Measurements from ENCODE around the gene NGFR.
"Not testable (repeated sequence)": the region's sequence is repeated elsewhere in the genome, so short reads cannot be mapped to it uniquely, and the experiment has no call there.

Gene NGFR

DNA sequence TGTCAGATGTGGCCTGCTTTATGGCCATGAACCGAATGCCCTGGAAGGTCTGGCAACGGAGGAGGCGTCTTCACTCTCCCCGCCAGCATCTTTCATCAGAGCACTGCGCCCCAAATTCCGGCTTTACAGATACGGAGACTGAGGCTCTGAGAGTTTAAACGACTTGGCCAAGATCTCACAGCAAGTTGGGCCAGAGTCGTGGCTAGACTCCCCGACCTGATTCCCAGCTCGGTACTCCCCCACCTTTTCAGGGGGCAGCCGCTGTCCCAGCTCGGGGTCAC is 1.7 kb downstream of the NGFR start:
- DNase-seq (ENCODE audit: low read depth): no peak

DNA sequence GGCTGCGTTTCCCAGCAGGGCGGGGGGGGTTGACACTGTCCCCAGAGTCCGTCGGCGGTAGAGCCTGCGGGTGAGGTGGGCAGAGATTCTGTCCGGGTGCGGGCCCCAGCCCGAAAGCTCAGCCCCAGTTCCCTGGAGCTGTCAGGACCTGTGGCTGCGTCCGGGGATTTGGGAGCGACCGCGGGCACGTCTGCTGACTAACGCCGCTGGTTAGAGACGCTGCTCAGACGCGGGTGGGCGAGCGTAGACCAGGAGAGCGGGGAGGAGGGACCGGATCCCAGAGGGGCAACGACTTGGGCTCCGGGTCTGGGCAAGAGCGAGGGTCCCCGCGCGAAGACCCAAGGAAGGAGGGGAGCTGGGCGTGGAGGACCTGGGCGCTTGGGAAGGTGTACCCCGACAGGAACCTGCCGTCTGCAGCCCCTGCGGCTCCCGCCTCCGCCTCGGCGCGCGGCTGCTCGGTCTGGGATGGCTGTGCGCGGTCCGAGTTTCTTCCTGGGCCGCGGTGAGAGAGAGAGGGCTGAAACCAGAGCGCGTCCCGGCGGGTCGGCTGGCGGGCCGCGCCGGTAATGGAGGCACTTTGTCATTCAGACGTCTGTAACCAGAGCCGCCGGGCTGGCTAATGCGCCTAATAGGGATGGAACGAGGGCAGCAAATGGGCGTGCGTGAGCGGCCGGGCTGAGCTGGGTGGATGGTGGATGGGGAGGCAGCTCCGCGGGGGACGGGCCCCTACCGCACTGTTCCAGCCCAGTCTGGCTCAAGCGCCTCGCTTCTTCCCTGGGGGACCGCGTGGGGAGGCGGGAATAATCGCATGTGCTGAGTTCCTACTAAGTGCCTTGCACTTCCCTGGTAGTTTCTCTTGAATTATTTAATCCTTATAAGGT is 2.3 kb downstream of the NGFR start:
- DNase-seq (ENCODE audit: low read depth): peak; percentile 24

DNA sequence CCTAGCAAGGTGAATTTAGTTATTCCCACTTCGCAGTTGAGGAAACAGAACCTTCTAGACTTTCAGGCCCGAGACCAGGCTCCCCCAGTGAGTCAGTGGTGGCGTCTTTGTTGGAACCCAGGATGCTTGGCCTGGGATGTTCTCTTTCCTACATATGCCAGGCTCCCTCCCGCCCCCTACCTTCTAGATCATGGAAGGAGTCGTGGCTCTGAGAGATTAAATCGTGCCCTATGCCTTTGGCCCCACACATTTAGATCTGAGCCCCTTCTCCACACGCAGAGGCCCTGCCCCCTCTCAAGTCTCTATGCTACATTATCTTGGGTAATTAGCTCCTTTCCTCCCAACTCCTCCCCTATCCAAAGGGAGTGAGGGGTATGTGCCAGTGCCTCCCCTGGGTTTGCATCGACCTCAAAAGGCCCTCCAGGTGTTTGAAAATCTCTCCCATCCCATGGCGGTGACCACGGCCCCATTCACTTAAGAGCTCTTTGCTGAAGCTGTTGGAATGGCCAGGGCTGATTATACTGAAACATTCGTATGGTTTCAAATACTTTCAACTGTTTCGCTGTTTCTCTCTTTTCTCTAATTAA is 3.0 kb downstream of the NGFR start:
- no peak for DNase-seq (ENCODE audit: low read depth)

DNA sequence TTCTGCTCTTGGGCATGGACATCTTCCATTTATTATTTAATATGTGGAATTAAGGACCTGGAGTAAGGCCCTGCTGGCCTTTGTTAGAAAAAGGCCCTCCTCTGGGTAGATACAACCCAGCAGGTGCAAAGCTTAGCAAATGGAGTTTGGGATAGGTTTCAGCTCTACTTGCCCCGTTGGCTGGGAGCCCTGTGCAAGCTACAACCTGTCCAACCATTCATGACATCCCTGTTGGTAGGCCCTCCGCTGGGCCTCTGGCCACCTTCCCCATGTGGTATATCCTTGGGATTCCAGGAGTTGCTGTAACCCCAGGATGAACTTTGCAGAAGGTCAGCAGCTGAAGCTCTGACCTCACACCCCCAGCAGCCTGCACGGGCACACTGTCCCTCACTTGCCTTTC is 6.4 kb downstream of the NGFR start:
- no peak for DNase-seq (ENCODE audit: low read depth)

DNA sequence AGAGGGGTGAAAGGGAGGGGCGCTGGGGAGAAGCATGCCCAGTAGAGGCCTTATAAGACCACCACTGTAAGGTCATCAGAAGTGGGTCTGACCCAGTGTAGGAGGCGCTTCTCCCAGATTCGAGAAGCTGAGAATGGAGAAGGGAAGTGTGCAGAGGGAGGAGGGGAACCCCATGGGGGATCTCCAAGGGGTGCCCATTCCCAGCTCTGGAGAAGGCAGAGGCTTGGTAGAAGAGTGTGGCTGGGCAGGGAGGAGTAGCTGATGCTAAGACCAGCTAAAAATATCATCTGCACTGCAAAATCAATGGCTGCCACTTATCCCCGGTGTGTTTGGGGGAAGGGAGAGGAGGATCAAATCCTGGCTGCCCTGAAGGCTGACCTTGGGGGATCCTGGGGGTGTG is 7.2 kb downstream of the NGFR start:
- no peak for DNase-seq (ENCODE audit: low read depth)

DNA sequence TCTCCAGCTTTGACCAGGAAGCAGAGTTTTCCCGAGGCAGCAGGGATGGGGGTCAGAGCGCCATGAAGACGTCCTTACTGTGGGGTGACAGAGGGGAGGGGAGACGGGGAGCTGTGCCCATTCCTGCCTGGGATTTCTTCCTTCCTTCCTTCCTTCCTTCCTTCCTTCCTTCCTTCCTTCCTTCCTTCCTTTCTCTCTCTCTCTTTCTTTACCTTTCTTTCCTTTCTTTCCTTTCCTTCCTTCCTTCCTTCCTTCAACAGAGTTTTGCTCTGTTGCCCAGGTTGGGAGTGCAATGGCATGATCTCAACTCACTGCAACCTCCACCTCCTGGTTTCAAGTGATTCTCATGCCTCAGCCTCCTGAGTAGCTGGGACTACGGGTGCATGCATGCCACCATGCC is 7.6 kb downstream of the NGFR start:
- DNase-seq (ENCODE audit: low read depth): not testable (repeated sequence)

DNA sequence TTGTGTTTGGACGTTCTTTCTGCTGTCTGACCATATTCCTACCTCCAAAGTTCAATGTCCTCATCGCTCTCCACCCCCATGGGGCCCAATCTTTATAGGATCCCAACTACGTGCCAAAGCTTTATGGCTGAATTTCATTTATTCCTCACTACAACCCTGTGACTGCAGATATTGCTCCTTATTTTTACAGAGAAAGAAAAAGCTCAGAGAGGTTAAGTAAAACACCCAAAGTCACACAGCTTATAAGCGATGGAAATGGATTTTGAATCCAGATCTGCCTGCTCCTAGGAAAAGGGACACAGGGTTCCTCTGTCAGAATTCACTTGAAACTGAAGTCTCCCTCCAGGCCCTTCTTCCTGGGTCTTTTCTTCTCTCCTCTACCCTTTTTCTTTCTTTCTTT is 9.3 kb downstream of the NGFR start:
- no peak for DNase-seq (ENCODE audit: low read depth)

DNA sequence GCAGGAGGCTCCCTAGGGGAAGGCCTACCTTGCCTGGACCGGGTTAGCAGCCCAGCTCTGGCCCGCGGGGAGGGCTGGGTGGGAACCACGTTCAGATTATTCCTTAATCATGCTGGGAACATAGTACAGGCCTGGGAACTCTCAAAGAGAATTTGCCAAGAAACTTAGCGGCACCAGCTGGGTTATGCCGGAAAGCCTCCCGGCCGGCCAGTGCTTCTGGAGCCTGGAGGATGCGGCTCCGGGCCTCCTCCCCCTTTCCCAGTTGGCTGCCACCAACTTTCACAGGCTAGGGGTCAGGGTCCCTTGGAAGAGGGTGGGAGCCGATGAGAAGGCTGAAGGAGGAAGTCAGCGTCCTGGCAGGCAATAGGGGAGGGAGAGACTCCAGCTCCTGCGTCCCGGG is 10.8 kb downstream of the NGFR start:
- DNase-seq (ENCODE audit: low read depth): no peak

DNA sequence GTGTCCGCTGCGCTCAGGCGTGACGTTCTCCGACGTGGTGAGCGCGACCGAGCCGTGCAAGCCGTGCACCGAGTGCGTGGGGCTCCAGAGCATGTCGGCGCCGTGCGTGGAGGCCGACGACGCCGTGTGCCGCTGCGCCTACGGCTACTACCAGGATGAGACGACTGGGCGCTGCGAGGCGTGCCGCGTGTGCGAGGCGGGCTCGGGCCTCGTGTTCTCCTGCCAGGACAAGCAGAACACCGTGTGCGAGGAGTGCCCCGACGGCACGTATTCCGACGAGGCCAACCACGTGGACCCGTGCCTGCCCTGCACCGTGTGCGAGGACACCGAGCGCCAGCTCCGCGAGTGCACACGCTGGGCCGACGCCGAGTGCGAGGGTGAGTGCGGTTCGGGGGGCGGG is 11.2 kb downstream of the NGFR start:
- no peak for DNase-seq (ENCODE audit: low read depth)

DNA sequence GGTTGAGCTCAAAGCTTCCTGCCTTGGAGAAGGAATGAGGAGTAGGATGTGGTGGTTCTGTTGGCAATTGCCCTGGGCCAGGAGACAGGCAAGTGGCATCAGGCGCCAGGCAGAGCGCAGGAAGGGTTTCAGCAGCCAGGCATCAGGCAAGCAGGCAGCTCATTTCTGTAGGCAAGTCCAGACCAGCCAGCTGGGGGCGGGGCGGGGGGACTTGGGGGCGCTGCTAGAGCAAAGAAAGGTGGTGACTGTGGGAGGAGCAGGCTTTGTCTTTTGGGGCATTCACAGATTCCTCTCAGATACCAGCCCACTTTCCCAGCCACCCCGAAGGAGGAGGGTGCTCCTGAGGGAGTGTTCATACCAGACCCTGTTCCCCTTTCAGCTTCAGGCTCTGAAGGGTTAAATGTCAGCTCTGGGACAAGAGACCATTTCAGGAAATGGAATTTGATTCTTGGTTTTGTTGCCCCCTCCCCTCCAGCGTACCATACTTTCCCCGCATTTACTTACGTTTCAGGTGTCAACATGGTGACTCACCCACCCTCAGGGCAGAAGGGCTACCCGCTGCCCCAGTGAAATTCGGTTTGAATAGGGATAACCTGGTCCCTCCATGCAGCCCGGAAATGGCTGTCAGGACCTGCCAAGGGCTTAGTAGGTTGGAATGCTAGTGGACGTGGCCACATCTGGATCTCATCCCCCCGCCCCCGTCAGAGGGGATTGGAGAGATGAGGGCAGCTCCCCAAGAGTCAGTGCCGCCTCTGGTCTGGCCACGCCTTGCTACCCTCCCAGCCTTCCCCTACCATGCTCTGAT is 13.2 kb downstream of the NGFR start:
- no peak for DNase-seq (ENCODE audit: low read depth)

DNA sequence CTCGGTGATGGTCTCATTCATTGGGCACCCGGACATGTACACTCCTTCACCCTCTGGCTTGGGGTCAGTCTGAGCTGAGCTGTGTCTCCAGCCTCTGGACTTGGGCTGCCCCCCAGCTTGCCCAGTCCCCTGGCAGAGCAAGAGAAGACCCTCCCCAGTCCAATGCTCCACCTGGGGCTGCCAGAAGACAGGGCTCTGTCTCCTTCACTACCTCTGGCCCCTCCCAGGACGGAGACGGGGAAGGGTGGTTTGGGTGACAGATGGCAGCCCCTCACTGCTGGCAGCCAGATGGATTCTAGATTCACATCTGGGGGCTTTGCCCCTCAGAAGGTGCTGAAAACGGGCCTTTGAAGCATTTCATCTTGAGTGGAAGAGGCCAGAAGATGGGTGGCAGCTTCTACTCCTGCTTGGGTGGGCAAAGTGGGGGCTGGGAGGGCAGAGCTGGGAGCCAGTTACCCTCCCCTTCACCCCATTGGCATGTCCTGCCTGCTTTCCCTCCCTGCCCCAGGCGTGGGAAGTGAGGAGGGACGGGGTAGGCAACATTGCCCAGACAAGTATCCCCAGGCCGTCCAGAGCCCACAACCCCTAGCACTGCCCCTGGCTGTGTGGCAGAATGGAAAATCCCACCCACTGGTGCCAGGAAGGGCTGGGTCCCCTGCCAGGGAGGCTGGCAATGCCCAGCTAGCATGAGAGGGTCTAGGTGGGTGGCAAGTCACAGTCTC is 13.9 kb downstream of the NGFR start:
- DNase-seq (ENCODE audit: low read depth): no peak

DNA sequence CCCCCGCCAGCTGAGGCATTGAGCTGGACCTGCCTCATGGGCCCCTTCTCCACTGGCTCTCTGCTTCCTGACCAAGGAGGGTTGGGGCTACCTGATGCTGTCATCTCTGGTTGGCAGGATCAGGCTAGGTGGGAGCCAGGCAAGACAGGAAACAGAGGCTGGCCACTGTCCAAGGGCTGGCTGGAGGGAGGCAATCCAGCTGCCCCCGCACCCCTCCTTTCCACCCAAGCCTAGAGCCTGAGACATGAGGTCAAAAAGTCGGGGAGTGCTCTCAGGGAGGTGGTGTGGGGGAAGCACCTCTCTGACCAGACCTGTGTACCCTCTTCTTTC is 14.5 kb downstream of the NGFR start:
- no peak for DNase-seq (ENCODE audit: low read depth)

DNA sequence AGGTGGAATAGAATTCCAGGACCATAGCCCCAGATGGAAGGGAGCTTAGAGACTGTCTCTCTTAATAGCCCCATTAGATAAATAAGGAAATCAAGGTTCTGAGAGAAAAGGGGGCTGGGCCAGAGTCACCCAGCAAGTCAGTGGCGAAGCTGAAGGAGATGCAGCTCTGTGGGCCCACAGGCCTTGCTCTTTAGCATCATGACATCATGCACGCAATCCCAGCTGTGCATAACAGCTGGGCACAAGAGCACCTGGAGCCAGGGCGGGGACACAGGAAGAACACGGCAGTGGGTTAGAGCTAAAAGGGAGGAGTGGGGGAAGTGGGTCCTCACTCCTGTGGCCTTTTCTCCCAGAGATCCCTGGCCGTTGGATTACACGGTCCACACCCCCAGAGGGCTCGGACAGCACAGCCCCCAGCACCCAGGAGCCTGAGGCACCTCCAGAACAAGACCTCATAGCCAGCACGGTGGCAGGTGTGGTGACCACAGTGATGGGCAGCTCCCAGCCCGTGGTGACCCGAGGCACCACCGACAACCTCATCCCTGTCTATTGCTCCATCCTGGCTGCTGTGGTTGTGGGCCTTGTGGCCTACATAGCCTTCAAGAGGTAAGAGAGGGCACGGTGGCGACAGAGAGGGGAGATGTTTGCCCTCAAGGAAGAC is 15.1 kb downstream of the NGFR start:
- no peak for DNase-seq (ENCODE audit: low read depth)

DNA sequence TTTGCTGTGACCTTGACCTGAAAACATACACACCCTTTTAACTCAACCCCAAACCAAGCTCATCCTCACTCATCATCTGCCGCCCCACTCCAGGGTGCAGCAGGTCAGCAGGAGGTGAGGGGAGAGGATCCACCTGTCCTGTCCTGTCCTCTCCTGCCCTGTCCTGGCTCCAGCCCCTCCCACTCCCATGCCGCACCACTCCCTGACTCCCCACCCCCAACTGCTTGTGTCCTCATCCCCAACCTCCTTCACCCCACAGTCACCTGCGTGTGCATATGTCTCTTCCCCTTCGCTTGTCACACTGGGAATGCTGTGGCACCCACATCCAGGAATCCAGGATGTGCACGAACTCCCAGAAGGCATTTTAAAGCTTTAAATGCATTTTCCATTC is 15.6 kb downstream of the NGFR start:
- DNase-seq (ENCODE audit: low read depth): no peak

DNA sequence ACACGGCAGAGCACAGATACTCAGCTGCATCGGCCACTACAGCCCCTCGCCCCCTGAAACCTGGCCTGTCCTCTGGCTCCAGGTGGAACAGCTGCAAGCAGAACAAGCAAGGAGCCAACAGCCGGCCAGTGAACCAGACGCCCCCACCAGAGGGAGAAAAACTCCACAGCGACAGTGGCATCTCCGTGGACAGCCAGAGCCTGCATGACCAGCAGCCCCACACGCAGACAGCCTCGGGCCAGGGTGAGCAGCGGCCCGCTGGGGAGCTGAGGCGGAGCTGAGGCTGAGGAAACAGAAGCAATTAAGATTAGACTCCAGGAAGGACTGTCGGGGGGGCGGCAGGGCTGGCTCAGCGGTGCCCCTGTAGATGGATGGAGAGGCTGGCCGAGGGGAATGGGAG is 16.7 kb downstream of the NGFR start:
- DNase-seq (ENCODE audit: low read depth): no peak

DNA sequence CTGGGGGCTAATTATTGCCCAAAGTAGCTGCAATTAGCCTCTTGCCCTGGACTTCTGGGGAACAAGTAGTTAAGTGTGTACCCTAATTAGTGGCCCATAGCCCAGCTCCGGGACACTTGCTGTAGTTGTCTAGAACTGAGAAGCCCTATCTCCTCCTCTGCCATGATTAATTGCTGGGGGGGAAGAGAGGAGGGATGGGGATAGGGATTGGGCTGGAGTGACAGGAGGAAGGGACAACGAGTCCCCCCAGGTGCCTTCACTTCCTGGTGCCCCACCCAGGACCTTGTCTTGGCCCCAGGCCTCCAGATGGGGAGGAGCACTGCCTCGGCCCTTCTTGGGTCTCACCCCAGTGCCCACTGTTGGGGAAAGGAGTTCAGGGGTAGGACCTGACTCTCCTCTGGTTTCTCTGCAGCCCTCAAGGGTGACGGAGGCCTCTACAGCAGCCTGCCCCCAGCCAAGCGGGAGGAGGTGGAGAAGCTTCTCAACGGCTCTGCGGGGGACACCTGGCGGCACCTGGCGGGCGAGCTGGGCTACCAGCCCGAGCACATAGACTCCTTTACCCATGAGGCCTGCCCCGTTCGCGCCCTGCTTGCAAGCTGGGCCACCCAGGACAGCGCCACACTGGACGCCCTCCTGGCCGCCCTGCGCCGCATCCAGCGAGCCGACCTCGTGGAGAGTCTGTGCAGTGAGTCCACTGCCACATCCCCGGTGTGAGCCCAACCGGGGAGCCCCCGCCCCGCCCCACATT is 17.4 kb downstream of the NGFR start:
- DNase-seq (ENCODE audit: low read depth): no peak

DNA sequence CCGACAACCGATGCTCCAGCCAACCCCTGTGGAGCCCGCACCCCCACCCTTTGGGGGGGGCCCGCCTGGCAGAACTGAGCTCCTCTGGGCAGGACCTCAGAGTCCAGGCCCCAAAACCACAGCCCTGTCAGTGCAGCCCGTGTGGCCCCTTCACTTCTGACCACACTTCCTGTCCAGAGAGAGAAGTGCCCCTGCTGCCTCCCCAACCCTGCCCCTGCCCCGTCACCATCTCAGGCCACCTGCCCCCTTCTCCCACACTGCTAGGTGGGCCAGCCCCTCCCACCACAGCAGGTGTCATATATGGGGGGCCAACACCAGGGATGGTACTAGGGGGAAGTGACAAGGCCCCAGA is 17.9 kb downstream of the NGFR start:
- DNase-seq (ENCODE audit: low read depth): no peak

DNA sequence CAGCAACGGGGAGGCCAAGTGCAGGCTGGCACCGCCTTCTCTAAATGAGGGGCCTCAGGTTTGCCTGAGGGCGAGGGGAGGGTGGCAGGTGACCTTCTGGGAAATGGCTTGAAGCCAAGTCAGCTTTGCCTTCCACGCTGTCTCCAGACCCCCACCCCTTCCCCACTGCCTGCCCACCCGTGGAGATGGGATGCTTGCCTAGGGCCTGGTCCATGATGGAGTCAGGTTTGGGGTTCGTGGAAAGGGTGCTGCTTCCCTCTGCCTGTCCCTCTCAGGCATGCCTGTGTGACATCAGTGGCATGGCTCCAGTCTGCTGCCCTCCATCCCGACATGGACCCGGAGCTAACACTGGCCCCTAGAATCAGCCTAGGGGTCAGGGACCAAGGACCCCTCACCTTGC is 18.5 kb downstream of the NGFR start:
- no peak for DNase-seq (ENCODE audit: low read depth)

DNA sequence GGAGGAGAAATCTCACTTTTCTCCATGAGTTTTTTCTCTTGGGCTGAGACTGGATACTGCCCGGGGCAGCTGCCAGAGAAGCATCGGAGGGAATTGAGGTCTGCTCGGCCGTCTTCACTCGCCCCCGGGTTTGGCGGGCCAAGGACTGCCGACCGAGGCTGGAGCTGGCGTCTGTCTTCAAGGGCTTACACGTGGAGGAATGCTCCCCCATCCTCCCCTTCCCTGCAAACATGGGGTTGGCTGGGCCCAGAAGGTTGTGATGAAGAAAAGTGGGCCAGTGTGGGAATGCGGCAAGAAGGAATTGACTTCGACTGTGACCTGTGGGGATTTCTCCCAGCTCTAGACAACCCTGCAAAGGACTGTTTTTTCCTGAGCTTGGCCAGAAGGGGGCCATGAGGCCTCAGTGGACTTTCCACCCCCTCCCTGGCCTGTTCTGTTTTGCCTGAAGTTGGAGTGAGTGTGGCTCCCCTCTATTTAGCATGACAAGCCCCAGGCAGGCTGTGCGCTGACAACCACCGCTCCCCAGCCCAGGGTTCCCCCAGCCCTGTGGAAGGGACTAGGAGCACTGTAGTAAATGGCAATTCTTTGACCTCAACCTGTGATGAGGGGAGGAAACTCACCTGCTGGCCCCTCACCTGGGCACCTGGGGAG is 19.1 kb downstream of the NGFR start:
- DNase-seq (ENCODE audit: low read depth): peak; percentile 35

DNA sequence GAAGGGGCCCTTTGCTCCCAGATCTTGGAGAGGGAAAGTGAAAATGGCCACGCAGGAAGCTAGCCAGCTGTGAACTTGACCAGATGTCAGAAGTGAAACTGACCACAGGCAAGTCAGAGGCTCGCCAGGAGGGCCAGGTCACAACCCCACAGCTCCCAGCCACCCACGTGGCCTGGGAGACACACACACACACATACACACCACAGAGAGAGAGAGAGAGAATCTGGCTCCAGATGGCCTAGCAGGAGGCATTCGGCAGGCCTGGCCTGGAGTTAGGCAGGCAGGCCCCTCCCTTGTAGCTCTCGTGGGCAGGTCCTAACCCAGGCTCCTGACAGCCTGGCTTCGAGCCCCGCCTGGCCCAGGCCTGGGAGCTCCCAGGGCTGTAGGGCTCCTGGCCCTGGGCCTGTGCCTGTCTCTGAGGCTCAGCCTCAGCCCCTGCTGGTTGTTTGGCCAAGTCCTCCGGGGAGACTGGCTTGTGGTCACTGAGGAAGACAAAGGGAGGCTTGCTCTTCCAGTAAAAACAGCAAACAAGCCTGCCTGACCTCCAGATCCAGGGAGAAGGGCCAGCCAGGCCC is 20.2 kb downstream of the NGFR start:
- peak; percentile 95 for DNase-seq (ENCODE audit: low read depth)

DNA sequence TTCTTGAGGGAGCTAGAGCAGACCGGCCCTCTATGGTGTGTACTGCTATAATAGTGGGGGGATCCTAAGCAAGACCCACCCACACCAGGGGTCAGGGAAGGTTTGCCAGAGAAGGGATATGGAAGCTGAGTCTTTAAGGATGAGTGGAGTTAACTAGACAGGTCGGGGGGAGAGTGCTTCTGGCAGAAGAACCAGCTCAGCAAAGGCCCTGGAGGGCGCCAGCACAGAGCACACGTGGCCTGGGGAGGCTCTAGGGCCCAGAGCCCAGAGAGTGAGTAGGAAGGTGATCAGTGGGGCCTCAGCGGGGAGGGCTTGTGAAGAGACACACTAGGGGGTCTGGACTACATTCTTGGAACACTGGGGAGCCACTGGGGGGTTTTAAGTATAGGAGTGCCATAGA is 21.1 kb downstream of the NGFR start:
- peak; percentile 20 for DNase-seq (ENCODE audit: low read depth)

Data from iris pigment epithelial cell (primary cell).